Left renal pelvis (tissue), 4 donors: ENCODE results near the gene MARCHF5. TPM values are rescaled to one million over a fixed set of nuclear protein-coding genes. Genes with fewer than 3 reads are reported as not detected.
"Not testable (repeated sequence)": the region's sequence is repeated elsewhere in the genome, so short reads cannot be mapped to it uniquely, and the experiment has no call there.

Experiments used
- DNase-seq, 4 donors: peaks; one replicate each; pipeline ENCODE4 v3.0.0-alpha.2; 2013; ENCODE audit warnings: low read depth in 4 of 4, low spot score in 3 of 4
- polyA plus RNA-seq, 4 donors: library from polyadenylated mRNA; unstranded; fragments of 120-200 nt; gene quantifications; one replicate each; pipeline ENCODE4 v1.2.1, GENCODE V29; 2013; ENCODE audit not compliant: insufficient read length in 4 of 4

Gene MARCHF5
- polyA plus RNA-seq, 4 donors = 61.3 to 82.3 (median 78.7) TPM

GRCh38 chr10:92304061-92304460, 13.1 kb downstream of the MARCHF5 start:
- no peak for DNase-seq

GRCh38 chr10:92305133-92306072, 14.4 kb downstream of the MARCHF5 start:
- no peak for DNase-seq

GRCh38 chr10:92309272-92309671, 18.3 kb downstream of the MARCHF5 start:
- no peak for DNase-seq

GRCh38 chr10:92313750-92314149, 22.8 kb downstream of the MARCHF5 start:
- no peak for DNase-seq

GRCh38 chr10:92316610-92317009, 25.6 kb downstream of the MARCHF5 start:
- no peak for DNase-seq

- DNase-seq = no peak
Observed at GRCh38 chr10:92323079-92323478, 32.1 kb downstream of the MARCHF5 start.

- no peak for DNase-seq
Observed at GRCh38 chr10:92327445-92328433, 36.8 kb downstream of the MARCHF5 start.

- DNase-seq = no peak
Observed at GRCh38 chr10:92328993-92329392, 38.0 kb downstream of the MARCHF5 start.

GRCh38 chr10:92329927-92330326, 39.0 kb downstream of the MARCHF5 start:
- DNase-seq = not testable (repeated sequence)

- DNase-seq = no peak
Observed at GRCh38 chr10:92342796-92343195, 51.8 kb downstream of the MARCHF5 start.

GRCh38 chr10:92345575-92345974, 54.6 kb downstream of the MARCHF5 start:
- DNase-seq = not testable (repeated sequence)

GRCh38 chr10:92347035-92347676, 56.2 kb downstream of the MARCHF5 start:
- DNase-seq = not testable (repeated sequence)

- no peak for DNase-seq
Observed at GRCh38 chr10:92350411-92350810, 59.4 kb downstream of the MARCHF5 start.

GRCh38 chr10:92354587-92354986, 63.6 kb downstream of the MARCHF5 start:
- DNase-seq = no peak

- DNase-seq = no peak
Observed at GRCh38 chr10:92356041-92356440, 65.1 kb downstream of the MARCHF5 start.

- no peak for DNase-seq
Observed at GRCh38 chr10:92363498-92363897, 72.5 kb downstream of the MARCHF5 start.

GRCh38 chr10:92366412-92367021, 75.5 kb downstream of the MARCHF5 start:
- no peak for DNase-seq

- DNase-seq = no peak
Observed at GRCh38 chr10:92377962-92378361, 87.0 kb downstream of the MARCHF5 start.

GRCh38 chr10:92381543-92381954, 90.6 kb downstream of the MARCHF5 start:
- no peak for DNase-seq

- DNase-seq = no peak
Observed at GRCh38 chr10:92382631-92383030, 91.7 kb downstream of the MARCHF5 start.
